CD4-positive, alpha-beta memory T cell (primary cell): ENCODE data around the gene BCAS1. TPM values are rescaled to one million over a fixed set of nuclear protein-coding genes. Genes with fewer than 3 reads are reported as not detected.

Experiments
- CTCF ChIA-PET: fragments of 350-600 bp; sonication (Branson Sonifier 250); formaldehyde crosslinking; loops from one replicate; lab custom pipeline; 2021; ENCODE audit warnings: inconsistent platforms; ENCODE audit not compliant: partially characterized antibody; lab: Charles Lee
- POLR2A ChIA-PET: fragments of 350-600 bp; sonication (Branson Sonifier 250); formaldehyde crosslinking; loops from one replicate; lab custom pipeline; 2021; ENCODE audit not compliant: partially characterized antibody; lab: Charles Lee
- DNase-seq, 5 donors: peaks; one replicate each; pipeline versions ENCODE4 v3.0.0 to v3.0.0-alpha.2; 2020 to 2022; ENCODE audit warnings: mixed read lengths in 1 of 5
- H3K27ac ChIP-seq: one replicate; pipeline ENCODE4 v1.7.0; 2013; ENCODE audit warnings: low read depth, low read length
- H3K27me3 ChIP-seq: 2 replicates; pipeline ENCODE4 v1.7.0; 2013; ENCODE audit warnings: mild to moderate bottlenecking, low read length, moderate library complexity; ENCODE audit not compliant: insufficient read depth
- H3K36me3 ChIP-seq: 2 replicates; pipeline ENCODE4 v1.7.0; 2013; ENCODE audit warnings: mild to moderate bottlenecking, low read length, moderate library complexity; ENCODE audit not compliant: insufficient read depth
- H3K4me1 ChIP-seq: 2 replicates; pipeline ENCODE4 v1.7.0; 2013; ENCODE audit warnings: mild to moderate bottlenecking, low read length, moderate library complexity; ENCODE audit not compliant: insufficient read depth
- H3K4me3 ChIP-seq, 2 donors: one replicate each; pipeline ENCODE4 v1.7.0; 2013; ENCODE audit warnings: low read length in 2 of 2, mild to moderate bottlenecking in 1 of 2
- H3K9me3 ChIP-seq, 2 donors: one replicate each; pipeline ENCODE4 v1.7.0; 2013; ENCODE audit warnings: low read length in 2 of 2, control low read depth in 1 of 2; ENCODE audit not compliant: control insufficient read depth in 1 of 2
- H3K27ac Mint-ChIP-seq, 7 donors: one replicate each; pipeline ENCODE4 v1.8.0; 2020 to 2021; ENCODE audit warnings: mixed read lengths in 7 of 7, mild to moderate bottlenecking in 6 of 7, inconsistent platforms in 3 of 7, moderate library complexity in 3 of 7
- H3K27me3 Mint-ChIP-seq, 2 donors: one replicate each; pipeline ENCODE4 v1.8.0; 2020 to 2021; ENCODE audit warnings: mixed read lengths in 2 of 2
- H3K36me3 Mint-ChIP-seq, 2 donors: one replicate each; pipeline ENCODE4 v1.8.0; 2020 to 2021; ENCODE audit warnings: mixed read lengths in 2 of 2, inconsistent platforms in 1 of 2, mild to moderate bottlenecking in 1 of 2
- H3K4me1 Mint-ChIP-seq, 4 donors: one replicate each; pipeline ENCODE4 v1.8.0; 2020 to 2021; ENCODE audit warnings: mixed read lengths in 4 of 4, mild to moderate bottlenecking in 1 of 4
- H3K4me3 Mint-ChIP-seq, 8 donors: one replicate each; pipeline ENCODE4 v1.8.0; 2020 to 2021; ENCODE audit warnings: mixed read lengths in 8 of 8, mild to moderate bottlenecking in 7 of 8, moderate library complexity in 6 of 8, inconsistent platforms in 3 of 8
- H3K9me3 Mint-ChIP-seq, 8 donors: one replicate each; pipeline ENCODE4 v1.8.0; 2020 to 2021; ENCODE audit warnings: mixed read lengths in 8 of 8, mild to moderate bottlenecking in 5 of 8, inconsistent platforms in 3 of 8, moderate library complexity in 1 of 8
- intact Hi-C: fragments of 100-400 bp; cut with micrococcal nuclease; formaldehyde crosslinking; loops from one replicate; pipeline ENCODE4 v1.15.1; 2023
- polyA plus RNA-seq, 2 donors: library from polyadenylated mRNA; unstranded; fragments of 300-500 nt; fragmentation: Illumina TruSeq; gene quantifications; one replicate each; pipeline ENCODE4 v1.2.3, GENCODE V29; 2021
- total RNA-seq, 2 experiments: library from RNA; stranded (reverse); gene quantifications; one replicate each; pipeline ENCODE4 v1.2.3, GENCODE V29; 2021

BCAS1 gene
- total and polyA plus RNA-seq, 4 experiments from 2014 or later, result 0.17 to 0.32 (median 0.25) TPM; not detected in 1

DNA sequence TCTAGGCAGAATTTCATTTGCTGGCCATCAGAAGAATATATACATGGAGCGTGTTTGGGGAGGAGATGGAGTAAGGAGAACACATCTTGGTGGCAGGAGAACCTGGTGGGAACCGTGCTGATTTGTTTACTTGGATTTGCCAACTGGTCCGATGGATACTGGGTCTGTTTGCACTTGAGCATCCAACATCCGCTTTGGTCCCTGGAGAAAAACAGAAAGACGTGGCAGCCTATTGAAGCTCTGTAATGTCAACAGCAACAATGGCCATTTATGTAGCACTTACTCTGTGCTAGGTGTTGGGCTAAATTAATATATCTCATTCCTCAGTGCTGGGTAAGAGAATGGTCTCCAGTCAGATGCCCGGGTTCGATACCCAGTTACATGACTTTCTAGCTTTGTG lies 125.6 kb downstream of the BCAS1 start:
- Histone ChIP-seq H3K27ac (no peak overlapping the region), H3K9me3 (no peaks in the 10 kb centered on the region), H3K4me3 (no peak overlapping the region), H3K36me3 (no peaks in the 10 kb centered on the region), H3K4me1 (peaks cover 34% of the 10 kb centered on the region), H3K27me3 (no peaks in the 10 kb centered on the region)
- intact Hi-C loops, result loop anchor here (5.0 to 10.0 kb wide), 4 partner anchors 118 to 1632 kb away; partner anchors contain the start of gene TSHZ2
- Mint-ChIP-seq H3K9me3 (no peaks in the 10 kb centered on the region), H3K27ac (peak overlapping the region in 2 of 7 donors; percentile 25 to 47), H3K27me3 (no peaks in the 10 kb centered on the region), H3K4me1 (peaks cover 21 to 44% (median 33%) of the 10 kb centered on the region in 4 donors), H3K4me3 (peak overlapping the region in 1 of 8 donors; percentile 32), H3K36me3 (no peaks in the 10 kb centered on the region)
- ChIA-PET POLR2A (interaction anchor here (0.6 to 1.7 kb wide), 4 partner anchors 10 to 45 kb away, joined by 3 to 9 read pairs (median 3); no protein-coding TSS in a partner anchor), CTCF (interaction anchor here (1.2 to 2.2 kb wide), 10 partner anchors 9 to 533 kb away, joined by 3 to 12 read pairs (median 4); no protein-coding TSS in a partner anchor)
- no peak for DNase-seq

DNA sequence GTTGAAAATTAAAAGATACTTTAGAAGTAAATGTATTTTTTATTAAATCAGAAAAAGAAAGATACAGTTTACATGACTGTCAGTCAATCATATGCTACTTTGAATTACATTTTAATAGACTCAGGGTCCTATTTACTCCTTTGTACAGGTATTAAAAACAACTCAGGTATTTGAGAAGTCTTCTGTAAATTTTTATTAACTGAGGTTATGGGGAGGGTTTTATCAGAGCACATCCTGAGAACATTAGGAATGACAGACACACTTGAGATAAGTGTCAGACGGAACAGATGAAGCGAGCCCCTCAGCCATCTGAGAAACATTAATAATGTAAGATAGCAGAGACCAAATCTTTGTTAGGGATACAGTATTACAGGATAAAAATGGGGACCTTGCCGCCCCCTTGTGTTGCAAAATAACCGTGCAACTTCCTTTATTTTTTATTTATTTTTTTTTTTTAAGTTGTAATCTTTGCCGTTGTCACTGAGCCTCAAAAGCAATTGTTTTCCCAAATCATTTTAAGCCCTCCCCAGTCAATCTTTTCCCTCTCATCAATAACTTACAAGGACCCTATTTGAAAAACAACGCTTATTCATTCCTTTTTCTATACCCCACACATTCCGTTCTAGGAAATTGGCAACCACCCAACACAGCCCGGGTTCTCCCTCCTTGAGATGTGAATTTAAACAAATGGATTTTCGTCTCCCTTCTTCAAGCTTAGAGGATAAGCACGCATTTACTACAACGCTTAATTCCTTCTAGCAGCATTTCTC lies 126.7 kb downstream of the BCAS1 start:
- DNase-seq, result peak in 4 of 5 donors; percentile 34 to 47 (median 40)
- POLR2A ChIA-PET, result interaction anchor here (1.7 kb wide), 1 partner anchor 9 kb away, joined by 9 read pairs; no protein-coding TSS in a partner anchor
- Histone ChIP-seq H3K4me1 (peaks cover 23% of the 10 kb centered on the region), H3K9me3 (no peaks in the 10 kb centered on the region), H3K27ac (no peak overlapping the region), H3K36me3 (no peaks in the 10 kb centered on the region), H3K4me3 (no peak overlapping the region), H3K27me3 (no peaks in the 10 kb centered on the region)
- intact Hi-C loops, result loop anchor here (5.0 to 10.0 kb wide), 2 partner anchors 251 to 1631 kb away; no protein-coding TSS in a partner anchor
- peak overlapping the region in 4 of 8 donors; percentile 13 to 73 (median 26) for H3K4me3 Mint-ChIP-seq
- no peaks in the 10 kb centered on the region for H3K27me3 Mint-ChIP-seq
- CTCF ChIA-PET, result interaction anchor here (1.2 to 2.2 kb wide), 8 partner anchors 8 to 532 kb away, joined by 3 to 12 read pairs (median 3); no protein-coding TSS in a partner anchor
- no peaks in the 10 kb centered on the region for H3K36me3 Mint-ChIP-seq
- peaks cover 11 to 35% (median 22%) of the 10 kb centered on the region in 4 donors for H3K4me1 Mint-ChIP-seq
- no peaks in the 10 kb centered on the region for H3K9me3 Mint-ChIP-seq
- peak overlapping the region in 2 of 7 donors; percentile 77 to 78 for H3K27ac Mint-ChIP-seq

DNA sequence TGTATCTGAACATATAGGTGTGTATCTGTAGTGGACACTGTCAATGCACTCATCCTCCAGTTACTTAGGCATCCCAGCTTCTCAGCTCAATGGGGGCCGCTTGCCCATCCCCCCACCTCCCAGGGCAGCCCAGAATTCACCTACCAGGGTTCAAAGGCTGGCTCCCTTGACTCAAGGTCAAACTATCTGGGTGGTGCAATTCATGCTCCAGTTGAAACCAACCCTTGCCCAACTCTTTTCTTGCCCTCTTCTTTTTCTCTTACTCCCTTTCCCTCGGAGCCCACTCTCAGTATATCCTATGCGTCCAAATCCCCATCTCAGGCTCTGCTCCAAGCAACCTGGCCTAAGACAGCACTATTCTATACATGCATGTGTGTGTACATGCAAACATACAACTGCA lies 127.4 kb downstream of the BCAS1 start:
- Histone ChIP-seq H3K9me3 (no peaks in the 10 kb centered on the region), H3K27me3 (no peaks in the 10 kb centered on the region), H3K4me1 (peaks cover 15% of the 10 kb centered on the region), H3K36me3 (no peaks in the 10 kb centered on the region), H3K27ac (no peak overlapping the region), H3K4me3 (no peak overlapping the region)
- ChIA-PET CTCF (interaction anchor here (1.1 to 17.9 kb wide), 3 partner anchors 12 to 26 kb away, joined by 3 to 174 read pairs (median 3); no protein-coding TSS in a partner anchor), POLR2A (no interaction called here)
- Mint-ChIP-seq H3K4me3 (no peak overlapping the region), H3K9me3 (no peaks in the 10 kb centered on the region), H3K4me1 (peaks cover 6 to 32% (median 16%) of the 10 kb centered on the region in 4 donors), H3K27ac (peak overlapping the region in 1 of 7 donors; percentile 19), H3K27me3 (no peaks in the 10 kb centered on the region), H3K36me3 (no peaks in the 10 kb centered on the region)
- intact Hi-C loops, result loop anchor here (5.0 to 10.0 kb wide), 2 partner anchors 252 to 1631 kb away; no protein-coding TSS in a partner anchor
- no peak for DNase-seq

DNA sequence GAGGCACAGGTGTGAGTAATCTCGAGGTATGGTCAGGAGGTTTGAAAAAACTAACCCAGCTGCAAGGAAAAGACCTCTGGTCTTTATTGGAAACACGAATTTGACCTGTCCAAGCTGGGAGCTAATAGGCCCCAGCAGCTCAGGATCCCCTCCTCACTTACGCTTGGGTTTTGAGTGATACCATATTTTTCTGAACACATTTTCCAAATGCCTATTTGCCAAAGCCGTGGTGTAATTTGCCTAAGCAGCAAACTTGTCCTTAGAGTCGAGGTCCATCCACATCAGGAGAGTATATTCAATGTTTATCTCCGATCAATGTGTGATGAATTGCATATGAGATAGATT lies 128.0 kb downstream of the BCAS1 start:
- no peaks in the 10 kb centered on the region for H3K36me3 Mint-ChIP-seq
- Histone ChIP-seq H3K4me1 (peaks cover 10% of the 10 kb centered on the region), H3K4me3 (no peak overlapping the region), H3K27ac (no peak overlapping the region), H3K36me3 (no peaks in the 10 kb centered on the region), H3K9me3 (no peaks in the 10 kb centered on the region), H3K27me3 (no peaks in the 10 kb centered on the region)
- no peak for DNase-seq
- H3K4me3 Mint-ChIP-seq, result no peak overlapping the region
- no peak overlapping the region for H3K27ac Mint-ChIP-seq
- CTCF ChIA-PET, result interaction anchor here (1.0 to 17.9 kb wide), 5 partner anchors 11 to 530 kb away, joined by 3 to 174 read pairs (median 3); no protein-coding TSS in a partner anchor
- intact Hi-C loops, result loop anchor here (5.0 to 10.0 kb wide), 2 partner anchors 252 to 1630 kb away; no protein-coding TSS in a partner anchor
- H3K9me3 Mint-ChIP-seq, result no peaks in the 10 kb centered on the region
- H3K27me3 Mint-ChIP-seq, result no peaks in the 10 kb centered on the region
- POLR2A ChIA-PET, result no interaction called here
- H3K4me1 Mint-ChIP-seq, result peaks cover 4 to 32% (median 15%) of the 10 kb centered on the region in 4 donors

DNA sequence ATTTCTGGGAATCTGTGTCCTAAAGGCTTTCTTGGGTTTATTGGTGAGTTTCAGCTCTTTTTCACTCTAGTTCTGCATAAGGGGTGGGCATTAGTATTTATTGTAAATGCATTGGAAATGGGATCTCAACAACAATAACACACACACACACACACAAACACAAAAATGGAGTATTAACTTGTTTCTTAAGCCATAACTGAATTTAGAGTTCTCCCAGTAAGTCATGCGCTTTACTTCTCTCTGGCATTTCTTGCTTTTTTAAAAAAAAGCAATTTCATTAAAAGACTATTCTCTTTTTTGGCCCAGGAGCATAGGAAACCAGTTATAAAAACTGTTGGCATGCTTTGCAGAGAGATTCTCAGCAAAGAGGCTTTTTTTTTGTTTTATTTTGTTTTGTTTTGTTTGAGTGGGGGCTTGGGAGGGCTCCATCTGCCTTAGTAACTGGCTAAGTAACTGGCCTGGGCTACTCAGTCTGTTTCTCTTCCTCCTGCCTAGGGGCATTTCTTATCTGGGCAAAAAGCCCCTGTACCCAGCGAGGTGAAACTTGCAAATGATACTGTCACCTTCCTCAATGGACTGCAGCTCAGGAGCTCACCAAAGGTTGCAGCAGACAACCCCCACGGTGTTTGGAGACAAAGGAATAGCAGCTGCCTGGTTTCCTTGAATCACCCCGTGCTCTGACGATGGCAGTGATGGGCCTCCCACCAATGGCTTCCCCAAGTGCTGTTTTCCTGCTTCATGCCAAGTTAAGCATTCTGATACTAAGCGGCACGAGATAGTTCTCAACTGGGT lies 128.5 kb downstream of the BCAS1 start:
- intact Hi-C loops, result loop anchor here (2.0 to 10.0 kb wide), 3 partner anchors 27 to 1630 kb away; no protein-coding TSS in a partner anchor
- H3K4me1 Mint-ChIP-seq, result peaks cover 4 to 32% (median 12%) of the 10 kb centered on the region in 4 donors
- DNase-seq, result no peak
- ChIA-PET POLR2A (interaction anchor here (0.9 kb wide), 1 partner anchor 348 kb away, joined by 3 read pairs; the partner anchor contains the start of gene ZNF217), CTCF (interaction anchor here (0.7 to 17.9 kb wide), 14 partner anchors 10 to 1629 kb away, joined by 3 to 174 read pairs (median 3); no protein-coding TSS in a partner anchor)
- H3K9me3 Mint-ChIP-seq, result no peaks in the 10 kb centered on the region
- H3K36me3 ChIP-seq, result no peaks in the 10 kb centered on the region
- H3K27me3 ChIP-seq, result no peaks in the 10 kb centered on the region
- no peaks in the 10 kb centered on the region for H3K27me3 Mint-ChIP-seq
- H3K36me3 Mint-ChIP-seq, result no peaks in the 10 kb centered on the region
- peak overlapping the region in 1 of 7 donors; percentile 31 for H3K27ac Mint-ChIP-seq
- no peak overlapping the region for H3K4me3 Mint-ChIP-seq
- H3K27ac ChIP-seq, result no peak overlapping the region
- no peaks in the 10 kb centered on the region for H3K9me3 ChIP-seq
- H3K4me1 ChIP-seq, result peaks cover 7% of the 10 kb centered on the region
- no peak overlapping the region for H3K4me3 ChIP-seq

DNA sequence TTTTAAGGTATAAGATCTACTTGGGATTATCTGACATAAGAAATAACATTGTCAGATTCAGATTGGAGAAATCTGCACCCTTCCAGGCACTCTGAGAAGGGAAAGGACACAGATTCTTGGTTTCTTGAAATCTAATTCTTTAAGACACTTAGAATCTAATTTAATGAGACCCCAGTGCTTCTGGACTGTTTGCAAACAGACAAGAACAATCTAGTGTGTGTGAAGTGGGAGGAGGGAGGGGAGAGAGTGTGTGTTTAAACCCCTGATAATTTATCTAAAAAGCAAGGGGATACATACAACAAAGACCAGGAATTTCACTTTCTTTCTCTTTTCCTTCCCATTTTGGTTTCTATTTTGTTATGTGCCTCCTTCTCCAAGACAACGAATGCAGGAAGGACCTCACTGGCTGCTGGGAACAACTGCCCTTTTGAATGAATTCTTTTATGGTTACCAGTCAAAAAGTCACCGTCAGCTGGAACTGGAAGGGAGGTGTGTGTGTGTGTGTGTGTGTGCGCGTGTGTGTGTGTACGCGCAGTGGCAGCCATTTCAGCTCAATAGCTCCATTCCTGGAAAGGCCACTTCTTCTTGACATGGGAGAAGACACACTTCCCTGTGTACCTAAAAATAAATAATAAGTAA lies 129.4 kb downstream of the BCAS1 start:
- Mint-ChIP-seq H3K27me3 (no peaks in the 10 kb centered on the region), H3K27ac (peak overlapping the region in 1 of 7 donors; percentile 51), H3K4me3 (no peak overlapping the region), H3K4me1 (peaks cover 4 to 34% (median 13%) of the 10 kb centered on the region in 4 donors), H3K9me3 (no peaks in the 10 kb centered on the region), H3K36me3 (no peaks in the 10 kb centered on the region)
- no peak for DNase-seq
- no peaks in the 10 kb centered on the region for H3K27me3 ChIP-seq
- no peak overlapping the region for H3K4me3 ChIP-seq
- POLR2A ChIA-PET, result interaction anchor here (0.9 to 2.1 kb wide), 4 partner anchors 190 to 362 kb away, joined by 3 to 15 read pairs (median 4); partner anchors contain the start of gene ZNF217
- intact Hi-C loops, result loop anchor here (1.0 to 10.0 kb wide), 4 partner anchors 26 to 1629 kb away; no protein-coding TSS in a partner anchor
- no peak overlapping the region for H3K27ac ChIP-seq
- H3K4me1 ChIP-seq, result peaks cover 9% of the 10 kb centered on the region
- CTCF ChIA-PET, result interaction anchor here (0.6 to 17.9 kb wide), 14 partner anchors 9 to 724 kb away, joined by 3 to 174 read pairs (median 4); no protein-coding TSS in a partner anchor
- H3K36me3 ChIP-seq, result no peaks in the 10 kb centered on the region
- H3K9me3 ChIP-seq, result no peaks in the 10 kb centered on the region
